Fibroblast of pulmonary artery (primary cell): ENCODE data around the gene ECE2.

Experiments used
- DNase-seq: peaks from one replicate; pipeline ENCODE4 v3.0.0-alpha.2; 2010; ENCODE audit warnings: low read depth
- H3K4me3 ChIP-seq: replicated peaks from 2 replicates; pipeline ENCODE4 v1.5.1; 2011; ENCODE audit warnings: low read depth, mild to moderate bottlenecking, control low read depth, low read length, moderate library complexity
- CTCF ChIP-seq: IDR thresholded peaks from 2 replicates; pipeline ENCODE4 v1.5.1; 2011; ENCODE audit warnings: mild to moderate bottlenecking, control low read depth, low read length, inconsistent platforms; ENCODE audit errors: missing control alignments

ECE2 gene

GRCh38 chr3:184230603-184231528 lies 45.0 kb upstream of the ECE2 start:
- TF ChIP-seq CTCF = no peak
- H3K4me3 ChIP-seq = no peak overlapping the region
- DNase-seq = no peak

DNA sequence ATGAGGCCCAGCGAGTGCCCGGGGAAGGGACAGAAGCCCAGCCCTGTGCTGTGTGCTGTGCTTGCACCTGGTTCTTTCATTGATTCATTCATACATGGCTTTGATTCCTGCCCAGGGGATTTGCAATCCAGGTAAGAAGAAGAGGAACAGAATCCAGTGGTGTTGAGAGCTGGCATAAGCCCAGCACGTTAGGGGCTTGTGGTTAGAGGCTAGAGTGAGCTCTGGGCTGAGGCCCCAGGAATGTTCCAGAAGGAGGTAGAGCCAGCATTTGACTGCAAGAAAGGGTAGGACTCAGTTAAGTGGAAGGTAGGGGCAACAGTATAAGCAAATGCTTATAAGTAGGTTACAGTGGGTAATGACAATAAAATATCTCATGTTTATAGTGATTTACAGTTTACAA lies 44.2 kb upstream of the ECE2 start:
- no peak for DNase-seq
- H3K4me3 ChIP-seq = no peak overlapping the region
- TF ChIP-seq CTCF = no peak

DNA sequence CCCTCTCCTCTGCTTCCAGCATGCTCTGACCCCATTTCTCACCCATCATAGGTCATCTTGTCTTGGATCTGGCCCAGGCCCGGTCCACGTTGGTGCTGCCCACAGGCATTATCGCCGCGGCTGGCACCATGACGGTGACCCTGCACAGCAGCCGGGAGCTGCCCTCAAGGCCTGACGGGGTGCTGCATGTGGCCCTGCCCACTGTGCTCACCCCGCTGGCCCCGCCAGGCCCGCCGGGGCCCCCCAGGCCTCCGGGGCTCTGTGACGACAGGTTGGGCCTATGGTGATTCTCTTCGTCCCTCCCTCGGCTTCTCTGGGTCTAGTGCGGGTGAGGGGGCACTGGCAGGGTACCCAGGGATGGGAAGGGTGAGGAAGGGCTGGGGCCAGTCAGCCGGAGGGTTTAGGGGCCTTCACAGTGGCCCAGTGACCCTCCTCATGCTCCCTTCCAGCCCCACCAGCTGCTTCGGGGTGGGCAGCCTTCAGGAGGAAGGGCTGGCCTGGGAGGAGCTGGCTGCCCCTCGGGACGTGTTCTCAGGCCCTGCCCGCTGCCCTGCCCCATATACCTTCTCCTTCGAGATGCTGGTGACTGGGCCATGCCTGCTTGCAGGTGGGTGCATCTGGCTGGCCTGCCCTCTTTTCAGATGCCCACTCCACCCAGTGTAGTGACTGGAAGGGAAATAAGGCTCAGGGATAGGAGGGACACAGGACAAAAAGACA lies 42.5 kb upstream of the ECE2 start:
- no peak for TF ChIP-seq CTCF
- no peak for DNase-seq
- H3K4me3 ChIP-seq = no peak overlapping the region

DNA sequence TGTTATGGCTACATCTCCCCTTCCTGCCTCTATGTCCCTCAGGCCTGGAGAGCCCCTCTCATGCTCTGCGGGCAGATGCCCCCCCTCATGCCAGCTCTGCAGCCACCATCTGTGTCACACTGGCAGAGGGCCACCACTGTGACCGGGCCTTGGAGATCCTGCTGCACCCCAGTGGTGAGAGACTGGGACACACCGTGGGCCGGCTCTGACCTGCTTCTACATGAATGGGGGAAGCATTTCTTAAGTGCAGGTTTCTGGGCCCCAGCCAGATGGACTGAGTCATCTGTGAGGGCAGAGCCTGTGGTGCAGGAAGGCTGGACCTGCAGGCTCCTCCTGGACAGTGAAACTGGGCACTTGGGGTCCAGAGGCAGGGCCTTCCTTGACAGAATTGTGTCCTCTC lies 41.6 kb upstream of the ECE2 start:
- TF ChIP-seq CTCF = peak; percentile 20
- no peak overlapping the region for H3K4me3 ChIP-seq
- DNase-seq = peak; percentile 85

DNA sequence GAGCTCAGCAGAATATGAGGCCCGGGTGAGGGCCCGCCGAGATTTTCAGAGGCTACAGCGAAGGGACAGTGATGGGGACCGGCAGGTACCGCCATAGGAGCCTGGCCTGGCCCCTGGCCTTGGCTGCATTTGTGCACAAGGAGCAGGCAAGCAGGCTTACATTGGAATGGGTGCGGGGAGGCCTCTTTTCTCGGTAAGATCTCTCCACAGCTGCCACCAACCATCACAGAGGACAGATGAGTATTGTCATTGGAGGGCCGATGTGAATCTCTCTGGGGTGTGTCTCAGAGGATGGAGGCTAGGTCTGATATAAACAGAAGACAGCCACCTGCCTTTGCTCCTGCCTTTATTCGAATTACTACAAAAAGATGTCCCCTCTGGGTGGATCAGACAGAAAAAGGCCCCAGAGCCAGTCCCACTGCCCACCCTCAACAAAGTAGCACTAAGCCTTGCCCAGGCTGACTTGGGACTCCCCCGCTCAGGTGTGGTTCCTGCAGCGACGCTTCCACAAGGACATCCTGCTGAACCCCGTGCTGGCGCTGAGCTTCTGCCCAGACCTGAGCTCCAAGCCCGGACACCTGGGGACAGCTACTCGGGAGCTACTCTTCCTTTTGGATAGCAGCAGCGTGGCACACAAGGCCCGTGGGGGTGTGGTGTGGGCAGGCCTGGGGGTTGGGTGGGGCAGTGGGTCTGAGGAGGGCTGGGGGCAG lies 41.0 kb upstream of the ECE2 start:
- DNase-seq = no peak
- H3K4me3 ChIP-seq = no peak overlapping the region
- no peak for TF ChIP-seq CTCF

DNA sequence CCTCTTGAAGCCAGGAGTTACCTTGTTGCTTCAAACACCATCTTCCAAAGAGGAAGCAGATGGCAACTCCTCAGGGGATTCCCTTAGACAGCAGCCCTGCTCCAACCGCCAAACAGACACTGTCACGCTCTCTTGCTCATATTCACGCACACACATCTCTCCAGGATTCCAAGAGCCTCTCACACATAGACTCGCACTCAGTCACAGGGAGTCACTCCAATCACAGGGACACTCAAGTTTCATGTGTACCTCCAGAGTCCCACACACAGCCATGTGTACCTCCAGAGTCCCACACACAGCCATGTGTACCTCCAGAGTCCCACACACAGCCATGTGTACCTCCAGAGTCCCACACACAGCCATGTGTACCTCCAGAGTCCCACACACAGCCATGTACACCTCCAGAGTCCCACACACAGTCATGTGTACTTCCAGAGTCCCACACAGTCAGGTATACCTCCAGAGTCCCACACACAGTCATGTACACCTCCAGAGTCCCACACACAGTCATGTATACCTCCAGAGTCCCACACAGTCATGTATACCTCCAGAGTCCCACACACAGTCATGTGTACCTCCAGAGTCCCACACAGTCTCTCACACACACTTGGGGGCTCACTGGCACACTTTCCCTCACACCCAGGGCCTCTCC lies 40.3 kb upstream of the ECE2 start:
- DNase-seq = no peak
- no peak for TF ChIP-seq CTCF
- H3K4me3 ChIP-seq = no peak overlapping the region
